GM12873 (cell line): ENCODE data around the gene RBM33.

Source experiments
- TF ChIP-seq, protein P1 (sequence below): IDR thresholded peaks from 2 replicates; pipeline ENCODE4 v1.5.1; 2012; ENCODE audit warnings: low read depth, mild to moderate bottlenecking, moderate library complexity, low read length, control low read depth; ENCODE audit not compliant: insufficient read depth; ENCODE audit errors: missing control alignments

The RBM33 gene

DNA sequence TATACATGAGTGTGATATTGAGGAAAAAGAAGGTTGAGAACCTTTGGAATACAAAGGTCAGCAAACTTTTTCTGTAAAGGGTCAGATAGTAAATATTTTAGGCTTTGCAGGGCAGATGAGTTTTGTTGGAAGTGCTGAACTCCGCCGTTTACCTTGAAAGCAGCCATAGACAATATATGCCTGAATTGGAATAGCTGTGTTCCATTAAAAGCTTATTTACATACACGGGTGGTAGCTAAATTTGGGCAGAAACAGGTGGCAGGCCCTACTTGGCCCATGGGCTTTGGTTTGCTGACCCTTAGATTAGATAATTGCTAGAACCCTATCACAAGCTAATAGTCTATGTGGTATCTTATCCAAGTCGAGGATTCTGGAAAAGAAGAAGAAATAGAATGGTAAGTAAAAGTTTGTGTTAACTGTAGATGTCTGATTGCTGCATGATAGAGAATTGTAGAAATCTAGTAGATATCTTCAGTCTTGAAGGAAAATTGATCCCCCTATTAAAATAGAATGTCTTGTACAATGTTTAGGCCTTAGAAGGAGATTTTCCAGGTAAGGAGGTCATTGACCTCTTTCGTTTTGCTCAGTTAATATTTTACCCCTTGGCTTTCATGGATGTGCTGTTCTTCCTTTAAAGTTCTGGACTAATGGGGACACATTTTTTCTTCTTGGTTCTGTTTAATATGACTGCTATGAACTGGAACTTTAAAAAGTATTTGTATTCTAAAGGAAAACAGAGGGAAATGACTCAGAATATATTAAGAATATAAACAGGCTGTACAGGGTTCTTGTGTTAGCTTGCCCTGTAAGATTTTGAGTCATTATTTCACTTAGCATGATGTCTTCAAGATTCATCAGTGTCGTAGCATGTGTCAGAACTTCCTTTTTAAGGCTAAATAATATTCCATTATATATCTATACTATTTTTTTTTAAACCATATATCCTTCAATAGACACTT, 8.0 kb downstream of the RBM33 start:
- TF ChIP-seq, protein P1, sequence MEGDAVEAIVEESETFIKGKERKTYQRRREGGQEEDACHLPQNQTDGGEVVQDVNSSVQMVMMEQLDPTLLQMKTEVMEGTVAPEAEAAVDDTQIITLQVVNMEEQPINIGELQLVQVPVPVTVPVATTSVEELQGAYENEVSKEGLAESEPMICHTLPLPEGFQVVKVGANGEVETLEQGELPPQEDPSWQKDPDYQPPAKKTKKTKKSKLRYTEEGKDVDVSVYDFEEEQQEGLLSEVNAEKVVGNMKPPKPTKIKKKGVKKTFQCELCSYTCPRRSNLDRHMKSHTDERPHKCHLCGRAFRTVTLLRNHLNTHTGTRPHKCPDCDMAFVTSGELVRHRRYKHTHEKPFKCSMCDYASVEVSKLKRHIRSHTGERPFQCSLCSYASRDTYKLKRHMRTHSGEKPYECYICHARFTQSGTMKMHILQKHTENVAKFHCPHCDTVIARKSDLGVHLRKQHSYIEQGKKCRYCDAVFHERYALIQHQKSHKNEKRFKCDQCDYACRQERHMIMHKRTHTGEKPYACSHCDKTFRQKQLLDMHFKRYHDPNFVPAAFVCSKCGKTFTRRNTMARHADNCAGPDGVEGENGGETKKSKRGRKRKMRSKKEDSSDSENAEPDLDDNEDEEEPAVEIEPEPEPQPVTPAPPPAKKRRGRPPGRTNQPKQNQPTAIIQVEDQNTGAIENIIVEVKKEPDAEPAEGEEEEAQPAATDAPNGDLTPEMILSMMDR: no peak

DNA sequence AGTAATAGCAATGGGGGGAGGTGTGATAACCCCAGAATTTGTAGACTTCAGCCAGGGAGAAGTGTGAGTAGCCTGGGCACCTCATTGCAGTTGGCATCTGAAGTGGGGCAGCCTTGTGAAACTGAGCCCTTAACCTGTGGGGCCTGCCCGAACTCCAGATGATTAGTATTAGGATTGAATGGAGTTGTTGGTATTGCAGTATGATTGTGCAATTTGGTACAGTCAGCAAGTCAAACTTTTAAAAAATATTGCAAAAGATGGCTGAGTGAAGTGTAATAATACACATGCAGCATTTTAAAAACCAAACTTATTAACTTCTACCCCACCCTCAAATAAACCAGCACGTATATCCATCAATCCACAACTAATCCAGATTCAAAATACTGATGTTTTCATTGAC, 9.3 kb downstream of the RBM33 start:
- TF ChIP-seq, protein P1: no peak

DNA sequence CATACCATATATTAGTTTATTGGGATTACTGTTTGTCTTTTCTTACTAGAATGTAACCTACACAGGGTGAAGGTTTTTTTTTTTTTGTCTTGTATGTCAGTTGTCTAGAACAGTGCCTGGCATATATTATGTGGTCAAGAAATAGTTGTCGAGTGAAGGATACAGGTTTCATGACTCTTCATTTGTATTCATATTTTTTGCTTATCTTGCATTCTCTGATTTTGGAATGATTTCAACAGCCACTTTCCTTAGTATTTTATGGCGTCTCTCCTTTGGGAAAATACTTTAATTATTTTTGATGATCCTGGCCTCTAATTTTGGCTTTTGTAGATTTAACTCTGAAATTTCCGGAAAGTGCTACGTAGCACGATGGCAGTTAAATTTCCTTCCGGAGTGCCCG, 12.4 kb downstream of the RBM33 start:
- TF ChIP-seq, protein P1: no peak

DNA sequence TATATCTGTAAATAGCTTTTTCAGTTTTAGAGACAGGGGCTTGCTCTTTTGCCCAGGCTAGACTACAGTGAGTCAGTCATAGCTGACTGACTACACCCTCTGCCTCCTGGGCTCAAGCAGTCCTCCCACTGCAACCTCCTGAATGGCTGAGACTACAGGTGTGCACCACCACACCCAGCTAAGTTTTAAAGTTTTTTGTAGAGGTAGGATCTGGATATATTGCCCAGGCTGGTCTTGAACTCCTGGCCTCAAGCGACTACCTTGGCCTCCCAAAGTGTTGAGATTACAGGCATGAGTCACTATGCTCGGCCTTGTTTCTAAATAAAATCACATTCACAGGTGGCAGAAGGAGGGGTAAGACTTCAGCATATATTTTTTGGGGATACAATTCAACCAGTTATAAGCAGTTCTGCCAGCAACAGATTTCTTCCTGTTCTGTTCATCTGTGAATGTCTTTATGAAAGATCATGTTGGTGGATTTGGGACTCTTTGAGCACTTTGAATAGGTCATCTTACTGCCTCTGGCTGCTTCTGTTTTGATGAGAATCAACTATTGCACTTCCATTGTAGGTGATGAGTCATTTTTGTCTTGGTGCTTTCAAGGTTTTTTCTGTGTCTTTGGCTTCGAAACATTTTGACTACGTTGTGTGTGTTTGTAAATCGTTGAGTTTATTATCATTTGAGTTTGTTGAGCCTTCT, 15.7 kb downstream of the RBM33 start:
- TF ChIP-seq, protein P1: no peak

DNA sequence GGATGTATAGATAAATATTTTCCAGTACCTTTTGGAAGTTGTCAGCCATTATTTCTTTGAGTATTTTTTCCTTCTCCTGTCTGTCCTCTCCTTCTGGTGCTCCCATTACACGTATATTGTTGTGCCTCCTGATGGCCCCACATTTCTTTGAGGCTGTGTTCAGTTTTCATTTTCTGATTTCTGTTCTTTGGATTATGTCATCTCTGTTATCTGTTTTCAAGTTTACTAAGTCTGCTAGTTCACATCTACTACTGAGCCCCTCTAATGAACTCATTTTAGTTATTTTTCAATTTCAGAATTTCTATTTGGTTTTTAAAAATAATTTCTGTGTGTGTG, 16.3 kb downstream of the RBM33 start:
- TF ChIP-seq, protein P1: no peak

DNA sequence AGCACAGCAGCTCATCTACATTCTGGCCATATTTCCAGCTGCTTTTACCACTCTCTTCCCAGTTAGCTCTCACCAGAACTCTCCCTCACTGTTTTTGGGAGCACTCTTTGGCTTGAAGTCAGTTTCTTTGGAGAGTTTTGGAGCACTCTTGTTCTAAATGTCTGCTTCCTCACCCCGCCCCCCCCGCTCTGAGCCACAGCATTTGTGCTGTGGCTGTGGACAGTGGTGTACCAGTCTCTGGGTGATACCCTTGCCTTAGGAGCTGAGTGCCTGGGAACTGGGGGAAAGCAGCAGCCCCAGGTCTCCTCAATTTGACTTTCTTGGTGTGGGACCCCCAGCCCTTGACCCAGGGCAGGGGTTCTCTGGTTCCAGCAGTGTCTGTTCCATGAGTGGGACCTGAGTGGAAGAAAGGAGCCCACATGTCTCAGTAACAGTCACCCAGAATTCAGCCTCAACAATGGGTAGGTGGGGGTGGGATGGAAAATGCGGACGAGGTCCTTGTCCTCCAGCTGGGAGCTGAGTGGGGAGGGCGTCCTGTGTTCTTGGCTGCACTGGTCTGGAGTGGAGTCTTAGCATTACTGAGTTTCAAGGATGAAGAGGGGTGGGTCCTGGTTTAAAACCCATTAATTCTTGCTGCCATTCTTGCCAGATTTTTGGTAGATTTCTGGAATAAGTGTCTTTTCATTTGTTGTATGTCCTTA, 18.0 kb downstream of the RBM33 start:
- TF ChIP-seq, protein P1: no peak

DNA sequence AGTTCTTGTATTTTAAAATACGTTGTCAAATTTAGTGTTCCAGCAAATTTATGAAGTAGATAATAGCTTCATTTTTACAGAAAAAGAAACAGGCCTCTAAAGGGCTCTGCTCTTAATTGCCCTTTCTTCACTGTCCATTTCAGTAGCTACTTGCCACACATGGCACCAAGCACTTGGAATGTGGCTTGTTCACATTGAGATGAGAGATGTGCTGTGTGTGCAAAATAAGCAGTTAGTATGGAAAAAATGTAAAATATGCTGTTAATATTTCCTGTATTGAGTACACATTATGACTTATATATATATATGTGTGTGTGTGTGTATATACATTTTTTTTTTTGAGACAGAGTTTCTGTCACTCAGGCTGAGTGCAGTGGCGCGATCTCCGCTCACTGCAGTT, 19.5 kb downstream of the RBM33 start:
- TF ChIP-seq, protein P1: no peak
